ENCODE measurements around the gene MS4A18.

DNA sequence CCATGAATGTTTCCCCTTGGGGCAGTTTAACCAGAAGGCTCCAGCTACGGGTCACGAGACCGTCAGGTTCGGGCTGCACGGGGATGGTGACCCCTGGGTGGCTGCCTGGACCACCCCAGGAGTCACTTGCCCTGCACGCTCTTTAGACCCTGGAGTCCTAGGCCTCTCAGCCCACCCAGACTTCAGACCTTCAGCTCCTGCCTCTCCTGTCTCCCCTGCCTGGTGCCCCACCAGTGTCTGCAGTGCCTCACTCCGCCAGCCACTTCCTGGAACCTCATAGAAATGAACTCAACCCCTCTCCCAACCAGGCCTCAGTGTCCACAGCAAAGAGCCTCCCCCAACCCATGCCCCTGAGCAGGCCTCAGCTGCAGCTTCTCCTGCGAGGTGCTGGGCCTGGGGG is 48.1 kb downstream of the MS4A18 start:
- TF ChIP-seq, protein P1, sequence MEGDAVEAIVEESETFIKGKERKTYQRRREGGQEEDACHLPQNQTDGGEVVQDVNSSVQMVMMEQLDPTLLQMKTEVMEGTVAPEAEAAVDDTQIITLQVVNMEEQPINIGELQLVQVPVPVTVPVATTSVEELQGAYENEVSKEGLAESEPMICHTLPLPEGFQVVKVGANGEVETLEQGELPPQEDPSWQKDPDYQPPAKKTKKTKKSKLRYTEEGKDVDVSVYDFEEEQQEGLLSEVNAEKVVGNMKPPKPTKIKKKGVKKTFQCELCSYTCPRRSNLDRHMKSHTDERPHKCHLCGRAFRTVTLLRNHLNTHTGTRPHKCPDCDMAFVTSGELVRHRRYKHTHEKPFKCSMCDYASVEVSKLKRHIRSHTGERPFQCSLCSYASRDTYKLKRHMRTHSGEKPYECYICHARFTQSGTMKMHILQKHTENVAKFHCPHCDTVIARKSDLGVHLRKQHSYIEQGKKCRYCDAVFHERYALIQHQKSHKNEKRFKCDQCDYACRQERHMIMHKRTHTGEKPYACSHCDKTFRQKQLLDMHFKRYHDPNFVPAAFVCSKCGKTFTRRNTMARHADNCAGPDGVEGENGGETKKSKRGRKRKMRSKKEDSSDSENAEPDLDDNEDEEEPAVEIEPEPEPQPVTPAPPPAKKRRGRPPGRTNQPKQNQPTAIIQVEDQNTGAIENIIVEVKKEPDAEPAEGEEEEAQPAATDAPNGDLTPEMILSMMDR (IDR thresholded peaks at IDR 0.05), result no peak
- TF ChIP-seq POLR2A (IDR thresholded peaks at IDR 0.05), result no peak
- TF ChIP-seq EP300 (IDR thresholded peaks at IDR 0.05), result no peak

Measured in ovary (tissue), 3 donors.